ENCODE results near the gene KSR2.
"Not testable (repeated sequence)": the region's sequence is repeated elsewhere in the genome, so short reads cannot be mapped to it uniquely, and the experiment has no call there.

Gene KSR2

GRCh38 chr12:117628711-117629110, 340.1 kb downstream of the KSR2 start:
- H3K27me3 Mint-ChIP-seq; H3K27ac Mint-ChIP-seq; H3K36me3 Mint-ChIP-seq (ENCODE audit: low read depth); H3K4me3 Mint-ChIP-seq; intact Hi-C loops (cut with micrococcal nuclease); H3K9me3 Mint-ChIP-seq; H3K4me1 Mint-ChIP-seq (ENCODE audit: low read depth): not testable (repeated sequence)

GRCh38 chr12:117622741-117623140, 346.0 kb downstream of the KSR2 start:
- Mint-ChIP-seq H3K4me3 (no peak overlapping the region), H3K27ac (no peak overlapping the region), H3K9me3 (no peaks in the 10 kb centered on the region), H3K36me3 (ENCODE audit: low read depth) (no peaks in the 10 kb centered on the region), H3K27me3 (no peaks in the 10 kb centered on the region), H3K4me1 (ENCODE audit: low read depth) (no peaks in the 10 kb centered on the region)
- intact Hi-C loops (cut with micrococcal nuclease): no loop called here

GRCh38 chr12:117622087-117622486, 346.7 kb downstream of the KSR2 start:
- intact Hi-C loops (cut with micrococcal nuclease): no loop called here
- H3K4me3 Mint-ChIP-seq: no peak overlapping the region
- H3K4me1 Mint-ChIP-seq (ENCODE audit: low read depth): no peaks in the 10 kb centered on the region
- H3K27me3 Mint-ChIP-seq: no peaks in the 10 kb centered on the region
- no peaks in the 10 kb centered on the region for H3K9me3 Mint-ChIP-seq
- H3K36me3 Mint-ChIP-seq (ENCODE audit: low read depth): no peaks in the 10 kb centered on the region
- no peak overlapping the region for H3K27ac Mint-ChIP-seq

- Mint-ChIP-seq H3K27me3 (no peaks in the 10 kb centered on the region), H3K4me3 (no peak overlapping the region), H3K4me1 (ENCODE audit: low read depth) (no peaks in the 10 kb centered on the region), H3K36me3 (ENCODE audit: low read depth) (no peaks in the 10 kb centered on the region), H3K9me3 (no peaks in the 10 kb centered on the region), H3K27ac (no peak overlapping the region)
- intact Hi-C loops (cut with micrococcal nuclease): no loop called here
Measured at GRCh38 chr12:117607778-117608177, 361.0 kb downstream of the KSR2 start.

GRCh38 chr12:117606945-117607344, 361.8 kb downstream of the KSR2 start:
- intact Hi-C loops (cut with micrococcal nuclease): no loop called here
- Mint-ChIP-seq H3K4me3 (no peak overlapping the region), H3K27me3 (no peaks in the 10 kb centered on the region), H3K36me3 (ENCODE audit: low read depth) (no peaks in the 10 kb centered on the region), H3K4me1 (ENCODE audit: low read depth) (no peaks in the 10 kb centered on the region), H3K9me3 (no peaks in the 10 kb centered on the region), H3K27ac (no peak overlapping the region)

GRCh38 chr12:117606024-117606423, 362.8 kb downstream of the KSR2 start:
- Mint-ChIP-seq H3K27me3 (no peaks in the 10 kb centered on the region), H3K4me1 (ENCODE audit: low read depth) (no peaks in the 10 kb centered on the region), H3K9me3 (no peaks in the 10 kb centered on the region), H3K4me3 (no peak overlapping the region), H3K36me3 (ENCODE audit: low read depth) (no peaks in the 10 kb centered on the region), H3K27ac (no peak overlapping the region)
- intact Hi-C loops (cut with micrococcal nuclease): no loop called here

- no peaks in the 10 kb centered on the region for H3K4me1 Mint-ChIP-seq (ENCODE audit: low read depth)
- H3K27me3 Mint-ChIP-seq: no peaks in the 10 kb centered on the region
- no peaks in the 10 kb centered on the region for H3K9me3 Mint-ChIP-seq
- intact Hi-C loops (cut with micrococcal nuclease): no loop called here
- H3K27ac Mint-ChIP-seq: no peak overlapping the region
- H3K36me3 Mint-ChIP-seq (ENCODE audit: low read depth): no peaks in the 10 kb centered on the region
- H3K4me3 Mint-ChIP-seq: no peak overlapping the region
Measured at GRCh38 chr12:117603316-117604113, 365.3 kb downstream of the KSR2 start.

GRCh38 chr12:117599849-117600248, 368.9 kb downstream of the KSR2 start:
- Mint-ChIP-seq H3K4me3 (no peak overlapping the region), H3K9me3 (no peaks in the 10 kb centered on the region), H3K27ac (no peak overlapping the region), H3K36me3 (ENCODE audit: low read depth) (no peaks in the 10 kb centered on the region), H3K4me1 (ENCODE audit: low read depth) (no peaks in the 10 kb centered on the region), H3K27me3 (no peaks in the 10 kb centered on the region)
- intact Hi-C loops (cut with micrococcal nuclease): no loop called here

GRCh38 chr12:117596968-117597367, 371.8 kb downstream of the KSR2 start:
- intact Hi-C loops (cut with micrococcal nuclease): no loop called here
- no peak overlapping the region for H3K4me3 Mint-ChIP-seq
- H3K27me3 Mint-ChIP-seq: peaks cover 2% of the 10 kb centered on the region
- H3K27ac Mint-ChIP-seq: no peak overlapping the region
- H3K4me1 Mint-ChIP-seq (ENCODE audit: low read depth): no peaks in the 10 kb centered on the region
- H3K36me3 Mint-ChIP-seq (ENCODE audit: low read depth): no peaks in the 10 kb centered on the region
- no peaks in the 10 kb centered on the region for H3K9me3 Mint-ChIP-seq

- H3K4me1 Mint-ChIP-seq (ENCODE audit: low read depth): no peaks in the 10 kb centered on the region
- no peaks in the 10 kb centered on the region for H3K36me3 Mint-ChIP-seq (ENCODE audit: low read depth)
- H3K9me3 Mint-ChIP-seq: no peaks in the 10 kb centered on the region
- no peak overlapping the region for H3K27ac Mint-ChIP-seq
- peaks cover 2% of the 10 kb centered on the region for H3K27me3 Mint-ChIP-seq
- intact Hi-C loops (cut with micrococcal nuclease): no loop called here
- H3K4me3 Mint-ChIP-seq: no peak overlapping the region
Measured at GRCh38 chr12:117595751-117596150, 373.0 kb downstream of the KSR2 start.

GRCh38 chr12:117594481-117594880, 374.3 kb downstream of the KSR2 start:
- no peaks in the 10 kb centered on the region for H3K36me3 Mint-ChIP-seq (ENCODE audit: low read depth)
- H3K4me3 Mint-ChIP-seq: no peak overlapping the region
- no peaks in the 10 kb centered on the region for H3K4me1 Mint-ChIP-seq (ENCODE audit: low read depth)
- peaks cover 4% of the 10 kb centered on the region for H3K27me3 Mint-ChIP-seq
- H3K27ac Mint-ChIP-seq: no peak overlapping the region
- H3K9me3 Mint-ChIP-seq: no peaks in the 10 kb centered on the region
- intact Hi-C loops (cut with micrococcal nuclease): no loop called here

GRCh38 chr12:117593815-117594400, 374.9 kb downstream of the KSR2 start:
- intact Hi-C loops (cut with micrococcal nuclease): no loop called here

GRCh38 chr12:117592588-117593305, 376.0 kb downstream of the KSR2 start:
- H3K36me3 Mint-ChIP-seq (ENCODE audit: low read depth): no peaks in the 10 kb centered on the region
- intact Hi-C loops (cut with micrococcal nuclease): no loop called here
- H3K4me1 Mint-ChIP-seq (ENCODE audit: low read depth): no peaks in the 10 kb centered on the region
- no peak overlapping the region for H3K4me3 Mint-ChIP-seq
- peaks cover 4% of the 10 kb centered on the region for H3K27me3 Mint-ChIP-seq
- no peaks in the 10 kb centered on the region for H3K9me3 Mint-ChIP-seq
- no peak overlapping the region for H3K27ac Mint-ChIP-seq

More at GRCh38 chr12:117593815-117594400, 374.9 kb downstream of the KSR2 start:
- no peak overlapping the region for H3K4me3 Mint-ChIP-seq
- no peaks in the 10 kb centered on the region for H3K4me1 Mint-ChIP-seq (ENCODE audit: low read depth)
- H3K27me3 Mint-ChIP-seq: peaks cover 4% of the 10 kb centered on the region
- no peak overlapping the region for H3K27ac Mint-ChIP-seq
- no peaks in the 10 kb centered on the region for H3K9me3 Mint-ChIP-seq
- no peaks in the 10 kb centered on the region for H3K36me3 Mint-ChIP-seq (ENCODE audit: low read depth)

- H3K36me3 Mint-ChIP-seq (ENCODE audit: low read depth): no peaks in the 10 kb centered on the region
- H3K27ac Mint-ChIP-seq: no peak overlapping the region
- peaks cover 5% of the 10 kb centered on the region for H3K27me3 Mint-ChIP-seq
- no peaks in the 10 kb centered on the region for H3K9me3 Mint-ChIP-seq
- no peak overlapping the region for H3K4me3 Mint-ChIP-seq
- intact Hi-C loops (cut with micrococcal nuclease): no loop called here
- H3K4me1 Mint-ChIP-seq (ENCODE audit: low read depth): no peaks in the 10 kb centered on the region
Measured at GRCh38 chr12:117590999-117591398, 377.8 kb downstream of the KSR2 start.
